HG02973 (cell line): ENCODE data around the gene PTH.

Source experiments
- ATAC-seq: cut with Tn5 transposase; IDR thresholded peaks from one replicate; pipeline ENCODE4 v1.9.1; 2021; ENCODE audit warnings: moderate library complexity; ENCODE audit not compliant: unreplicated experiment

PTH gene

DNA sequence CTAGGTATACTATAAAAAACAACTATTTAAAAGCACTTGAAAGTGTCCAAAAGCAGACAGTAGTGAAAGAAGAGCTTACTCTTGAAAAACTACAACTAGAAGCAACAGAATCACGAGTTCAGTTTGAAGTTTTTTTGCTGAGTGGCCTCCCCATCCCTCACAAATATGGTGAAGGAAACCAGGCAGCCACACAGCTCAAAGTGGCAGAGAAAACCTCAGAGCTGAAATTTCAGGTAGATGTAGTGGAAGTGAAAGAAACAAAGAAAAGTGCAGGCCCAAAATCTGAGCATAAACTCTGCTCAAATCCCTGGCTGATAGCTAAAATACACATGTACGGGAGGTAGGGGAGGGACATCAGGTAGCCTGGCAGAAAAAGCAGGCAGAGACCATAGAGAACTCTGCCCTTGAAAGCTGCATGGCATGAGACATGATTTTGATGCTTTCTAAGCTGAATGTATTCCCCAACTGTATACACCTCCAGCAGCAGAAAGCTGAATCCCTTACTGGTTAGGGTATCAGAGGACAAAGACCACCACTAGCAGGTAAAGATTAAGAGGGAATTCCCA, 44.9 kb downstream of the PTH start:
- no peak for ATAC-seq

DNA sequence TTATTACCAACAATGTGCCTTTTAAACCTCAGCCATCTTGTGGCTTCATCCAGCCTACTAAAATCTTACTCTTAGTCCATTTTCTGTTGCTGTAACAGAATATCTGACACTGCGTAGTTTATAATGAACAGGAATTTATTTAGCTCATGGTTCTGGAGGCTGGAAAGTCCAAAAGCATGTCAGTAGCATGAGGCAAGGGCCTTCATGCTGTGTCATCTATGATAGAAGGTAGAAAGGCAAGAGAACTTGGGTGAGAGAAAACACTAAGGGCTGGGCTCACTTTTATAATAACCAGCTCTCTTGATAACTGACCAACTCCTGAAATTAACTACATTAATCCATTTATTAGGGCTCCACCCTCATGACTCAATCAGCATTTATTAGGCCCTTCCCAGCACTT, 46.3 kb downstream of the PTH start:
- no peak for ATAC-seq

DNA sequence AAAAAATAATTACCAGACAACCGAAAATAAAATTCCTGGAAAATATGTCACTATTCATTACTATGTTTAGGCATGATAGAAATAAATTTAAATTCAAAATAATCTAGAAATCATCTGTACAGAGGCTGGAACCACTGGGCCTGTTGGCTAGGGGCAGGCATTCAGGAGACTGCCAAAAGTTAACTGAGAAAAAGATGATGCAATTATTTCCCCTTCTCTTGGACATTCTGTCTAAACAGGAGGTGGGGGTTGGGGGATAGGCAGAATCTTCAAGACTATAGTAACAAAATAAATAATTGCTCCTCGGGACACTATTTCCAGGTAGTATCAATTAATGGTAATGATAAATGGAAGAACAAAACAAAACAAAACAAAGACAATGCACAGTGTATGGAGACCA, 46.9 kb downstream of the PTH start:
- no peak for ATAC-seq

DNA sequence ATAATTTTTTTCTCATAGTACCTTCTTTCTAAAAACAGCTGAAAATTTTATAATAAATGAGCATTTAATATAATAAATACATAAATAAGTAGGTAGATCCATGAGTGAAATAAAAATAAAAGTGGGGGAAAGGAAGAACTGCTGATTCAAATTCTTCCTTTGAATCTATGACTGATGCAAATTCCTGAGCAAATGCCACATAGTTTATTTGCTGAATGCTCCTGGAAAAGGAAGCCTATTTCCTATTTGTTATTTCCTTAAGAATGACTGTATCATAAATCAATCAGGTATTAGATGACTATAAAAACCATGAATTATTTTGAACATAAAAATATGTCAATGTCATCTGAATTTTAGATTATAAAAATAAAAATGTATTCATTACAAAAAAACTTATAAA, 49.4 kb downstream of the PTH start:
- ATAC-seq: no peak

DNA sequence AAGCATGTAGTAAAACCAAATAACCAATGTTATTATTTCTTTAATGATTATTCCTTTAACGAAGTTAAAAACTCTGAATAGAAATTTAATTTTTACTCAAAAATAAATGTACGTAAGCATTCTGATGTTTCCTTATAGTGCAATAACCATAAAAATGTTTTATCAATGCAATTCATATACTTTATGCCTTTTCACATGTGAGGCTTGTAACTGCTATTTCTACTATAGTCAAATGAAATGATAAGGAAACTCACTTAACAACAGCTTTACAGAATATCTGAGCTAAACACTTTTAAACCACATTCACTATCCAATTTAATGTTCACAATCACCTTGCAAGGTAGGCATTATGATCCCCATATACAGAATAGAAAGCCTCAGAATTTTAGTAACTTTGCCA, 50.2 kb downstream of the PTH start:
- no peak for ATAC-seq
